Nephron (organoid): ENCODE data around the gene VAC14.

Source experiments
- H3K27ac Mint-ChIP-seq, 3 experiments: 2 replicates each; pipeline ENCODE4 v1.8.0; 2020; ENCODE audit warnings: mixed read lengths in 3 of 3, mild to moderate bottlenecking in 2 of 3, moderate library complexity in 1 of 3
- H3K27me3 Mint-ChIP-seq: 2 replicates; pipeline ENCODE4 v1.8.0; 2021; ENCODE audit warnings: low read depth, mild to moderate bottlenecking, moderate library complexity, mixed read lengths
- H3K36me3 Mint-ChIP-seq: 2 replicates; pipeline ENCODE4 v1.8.0; 2020; ENCODE audit warnings: low read depth, mixed read lengths
- H3K4me1 Mint-ChIP-seq: 2 replicates; pipeline ENCODE4 v1.8.0; 2020; ENCODE audit warnings: mixed read lengths
- H3K4me3 Mint-ChIP-seq, 3 experiments: 2 replicates each; pipeline ENCODE4 v1.8.0; 2020; ENCODE audit warnings: mild to moderate bottlenecking in 3 of 3, mixed read lengths in 3 of 3, moderate library complexity in 2 of 3
- H3K9me3 Mint-ChIP-seq: 2 replicates; pipeline ENCODE4 v1.8.0; 2020; ENCODE audit warnings: mixed read lengths
- TF ChIP-seq, protein P1 (sequence below), 3 experiments: fragments of 200-600 bp; sonication (generic); IDR thresholded peaks; one replicate each; pipeline ENCODE4 v1.5.0; 2021; ENCODE audit warnings: antibody characterized with exemption in 3 of 3; ENCODE audit not compliant: unreplicated experiment in 3 of 3

VAC14 gene

DNA sequence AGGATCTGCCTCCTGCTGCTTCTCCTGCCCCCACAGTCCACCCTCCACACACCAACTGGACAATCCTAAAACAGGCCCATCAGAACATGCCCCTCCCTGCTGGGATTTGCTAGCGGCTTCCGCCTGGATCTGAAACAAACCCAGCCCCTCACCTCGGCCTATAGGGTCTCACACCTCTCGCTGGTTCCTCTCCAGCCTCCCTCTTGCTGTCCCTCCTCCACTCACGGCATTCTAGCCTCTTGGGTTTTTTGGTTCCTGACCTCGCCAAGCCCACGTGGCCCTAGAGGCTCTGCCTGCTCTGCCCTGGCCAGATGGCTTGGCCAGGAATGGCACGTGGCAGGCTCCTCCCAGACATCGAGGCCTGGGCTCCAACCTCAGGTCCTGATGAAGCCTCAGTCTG is 99.4 kb downstream of the VAC14 start:
- Mint-ChIP-seq H3K36me3 (peaks cover 4% of the 10 kb centered on the region), H3K27me3 (peaks cover 7% of the 10 kb centered on the region), H3K9me3 (no peaks in the 10 kb centered on the region), H3K4me1 (peaks cover 76% of the 10 kb centered on the region), H3K4me3 (peak overlapping the region in 2 of 3 experiments; percentile 18 to 63), H3K27ac (peak overlapping the region; percentile 89 to 94 (median 94))
- TF ChIP-seq, protein P1, sequence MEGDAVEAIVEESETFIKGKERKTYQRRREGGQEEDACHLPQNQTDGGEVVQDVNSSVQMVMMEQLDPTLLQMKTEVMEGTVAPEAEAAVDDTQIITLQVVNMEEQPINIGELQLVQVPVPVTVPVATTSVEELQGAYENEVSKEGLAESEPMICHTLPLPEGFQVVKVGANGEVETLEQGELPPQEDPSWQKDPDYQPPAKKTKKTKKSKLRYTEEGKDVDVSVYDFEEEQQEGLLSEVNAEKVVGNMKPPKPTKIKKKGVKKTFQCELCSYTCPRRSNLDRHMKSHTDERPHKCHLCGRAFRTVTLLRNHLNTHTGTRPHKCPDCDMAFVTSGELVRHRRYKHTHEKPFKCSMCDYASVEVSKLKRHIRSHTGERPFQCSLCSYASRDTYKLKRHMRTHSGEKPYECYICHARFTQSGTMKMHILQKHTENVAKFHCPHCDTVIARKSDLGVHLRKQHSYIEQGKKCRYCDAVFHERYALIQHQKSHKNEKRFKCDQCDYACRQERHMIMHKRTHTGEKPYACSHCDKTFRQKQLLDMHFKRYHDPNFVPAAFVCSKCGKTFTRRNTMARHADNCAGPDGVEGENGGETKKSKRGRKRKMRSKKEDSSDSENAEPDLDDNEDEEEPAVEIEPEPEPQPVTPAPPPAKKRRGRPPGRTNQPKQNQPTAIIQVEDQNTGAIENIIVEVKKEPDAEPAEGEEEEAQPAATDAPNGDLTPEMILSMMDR (IDR thresholded peaks at IDR 0.05; ENCODE audit: unreplicated experiment in 3 of 3): no peak

DNA sequence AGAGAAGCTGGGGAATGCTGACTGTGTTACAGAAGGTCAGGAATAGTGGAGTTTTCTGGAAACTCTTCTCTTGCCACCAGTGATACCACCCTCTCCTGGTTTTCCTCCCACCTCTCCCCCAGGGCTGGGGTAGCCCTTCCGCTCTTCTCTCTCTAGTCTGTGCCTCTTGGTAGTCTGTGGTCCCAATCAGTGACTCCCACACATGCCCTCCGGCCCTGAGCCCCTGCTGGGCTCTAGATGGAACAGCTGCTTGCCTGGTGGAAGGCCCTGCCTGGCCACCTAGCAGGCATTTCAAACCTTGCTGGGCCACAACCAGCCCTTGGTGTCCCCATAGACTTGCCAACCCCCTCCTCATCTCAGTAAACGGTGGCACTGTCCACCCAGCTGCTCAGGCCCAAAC is 99.9 kb downstream of the VAC14 start:
- Mint-ChIP-seq H3K4me1 (peaks cover 75% of the 10 kb centered on the region), H3K27ac (peak overlapping the region; percentile 89 to 94 (median 94)), H3K36me3 (peaks cover 4% of the 10 kb centered on the region), H3K27me3 (peaks cover 7% of the 10 kb centered on the region), H3K9me3 (no peaks in the 10 kb centered on the region), H3K4me3 (peak overlapping the region in 2 of 3 experiments; percentile 60 to 63)
- TF ChIP-seq, protein P1 (IDR thresholded peaks at IDR 0.05; ENCODE audit: unreplicated experiment in 3 of 3): no peak

DNA sequence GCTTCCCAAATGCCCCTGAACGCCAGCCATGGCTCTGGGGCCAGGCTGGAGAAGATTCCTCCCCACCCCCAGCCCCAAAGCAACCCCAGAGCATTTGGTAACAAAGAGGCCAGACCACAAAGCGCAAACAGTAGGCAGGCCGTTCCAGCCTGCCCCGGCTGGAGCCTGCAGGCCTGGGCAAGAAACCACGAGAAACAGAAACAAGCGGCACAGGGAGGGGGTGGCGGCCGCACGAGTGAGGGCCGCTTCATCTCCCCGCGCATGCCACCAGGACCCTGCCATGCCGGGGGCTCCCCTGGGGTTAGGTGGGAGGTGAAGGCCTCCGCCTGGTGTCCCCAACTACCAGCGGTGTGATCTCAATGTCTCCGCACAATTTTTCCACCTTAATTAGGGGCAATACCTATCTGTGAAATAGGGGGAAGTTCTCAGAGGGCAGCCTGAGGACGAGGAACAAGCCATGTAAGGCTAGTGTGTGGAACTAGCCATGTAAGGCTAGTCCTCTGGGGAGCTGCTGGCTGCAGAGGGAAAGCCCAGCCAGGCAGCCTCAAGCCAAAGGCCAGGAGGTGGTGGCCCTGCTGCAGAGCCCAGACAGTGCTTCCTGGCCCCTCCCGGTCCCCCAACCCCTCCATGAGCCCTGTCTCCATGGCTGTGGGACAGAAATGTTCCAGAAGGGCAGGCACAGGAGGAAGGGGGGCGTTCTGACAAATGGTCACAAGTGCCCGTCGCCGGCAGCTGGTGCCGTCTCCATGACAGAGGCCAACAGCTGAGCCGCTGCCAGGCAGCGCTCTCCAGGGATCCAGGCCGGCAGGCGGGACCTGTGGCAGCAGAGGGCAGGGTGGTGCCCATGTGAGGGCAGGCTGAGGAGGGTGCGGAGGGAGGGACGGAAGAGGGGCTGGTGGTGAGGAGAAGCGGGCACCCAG is 100.6 kb downstream of the VAC14 start:
- TF ChIP-seq, protein P1 (IDR thresholded peaks at IDR 0.05; ENCODE audit: unreplicated experiment in 3 of 3): no peak
- peak overlapping the region in 1 of 3 experiments; percentile 32 for H3K4me3 Mint-ChIP-seq
- H3K4me1 Mint-ChIP-seq: peaks cover 75% of the 10 kb centered on the region
- peak overlapping the region; percentile 89 to 94 (median 94) for H3K27ac Mint-ChIP-seq
- H3K9me3 Mint-ChIP-seq: no peaks in the 10 kb centered on the region
- H3K27me3 Mint-ChIP-seq: peaks cover 7% of the 10 kb centered on the region
- peaks cover 4% of the 10 kb centered on the region for H3K36me3 Mint-ChIP-seq

DNA sequence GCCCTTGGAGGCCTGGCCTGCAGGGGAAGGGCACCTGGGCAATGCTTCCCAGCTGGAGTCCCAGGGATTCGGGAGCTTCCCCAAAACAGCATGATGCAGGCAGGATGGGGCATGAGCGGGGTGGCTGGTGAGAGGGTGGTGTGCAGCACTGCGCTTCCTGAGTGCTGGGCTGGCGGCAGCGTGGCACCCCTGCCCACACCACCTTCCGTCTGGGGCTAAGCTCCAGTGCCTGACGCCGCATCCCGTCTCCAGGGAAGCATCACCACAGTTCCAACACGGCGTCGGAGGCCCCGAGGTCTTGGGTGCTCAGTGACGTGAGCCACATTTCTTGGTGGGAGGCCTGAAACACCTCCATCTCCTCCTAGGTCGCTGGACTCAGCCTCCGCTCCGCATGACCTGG is 101.3 kb downstream of the VAC14 start:
- Mint-ChIP-seq H3K9me3 (no peaks in the 10 kb centered on the region), H3K27ac (peak overlapping the region; percentile 71 to 94 (median 89)), H3K36me3 (peaks cover 4% of the 10 kb centered on the region), H3K4me1 (peaks cover 72% of the 10 kb centered on the region), H3K4me3 (no peak overlapping the region), H3K27me3 (peaks cover 7% of the 10 kb centered on the region)
- TF ChIP-seq, protein P1 (IDR thresholded peaks at IDR 0.05; ENCODE audit: unreplicated experiment in 3 of 3): no peak

DNA sequence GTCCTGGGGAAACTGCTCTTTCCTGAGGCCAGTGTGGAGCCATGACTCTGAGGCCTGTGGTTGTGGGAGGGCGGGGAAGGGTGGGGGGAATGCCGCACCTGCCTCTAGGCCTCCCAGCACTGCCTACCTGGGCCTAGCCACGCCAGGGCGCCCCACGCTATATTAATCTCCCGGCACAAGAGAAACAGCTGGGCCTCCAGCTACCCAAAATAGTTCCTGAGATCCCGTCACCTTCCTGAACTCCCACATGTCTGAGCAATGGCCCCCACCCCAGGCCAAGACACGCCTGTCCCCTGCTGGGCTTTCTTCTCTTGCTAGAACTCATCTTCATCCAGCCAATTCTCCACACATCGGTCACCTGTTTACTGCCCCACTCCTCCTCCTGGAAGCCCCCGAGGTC is 102.1 kb downstream of the VAC14 start:
- Mint-ChIP-seq H3K4me1 (peaks cover 72% of the 10 kb centered on the region), H3K27me3 (peaks cover 7% of the 10 kb centered on the region), H3K9me3 (no peaks in the 10 kb centered on the region), H3K27ac (peak overlapping the region; percentile 71 to 89 (median 76)), H3K4me3 (peak overlapping the region in 2 of 3 experiments; percentile 43 to 69), H3K36me3 (peaks cover 4% of the 10 kb centered on the region)
- TF ChIP-seq, protein P1 (IDR thresholded peaks at IDR 0.05; ENCODE audit: unreplicated experiment in 3 of 3): no peak
